Measurements from ENCODE around the gene SCNN1B.

- TF ChIP-seq, protein P1, sequence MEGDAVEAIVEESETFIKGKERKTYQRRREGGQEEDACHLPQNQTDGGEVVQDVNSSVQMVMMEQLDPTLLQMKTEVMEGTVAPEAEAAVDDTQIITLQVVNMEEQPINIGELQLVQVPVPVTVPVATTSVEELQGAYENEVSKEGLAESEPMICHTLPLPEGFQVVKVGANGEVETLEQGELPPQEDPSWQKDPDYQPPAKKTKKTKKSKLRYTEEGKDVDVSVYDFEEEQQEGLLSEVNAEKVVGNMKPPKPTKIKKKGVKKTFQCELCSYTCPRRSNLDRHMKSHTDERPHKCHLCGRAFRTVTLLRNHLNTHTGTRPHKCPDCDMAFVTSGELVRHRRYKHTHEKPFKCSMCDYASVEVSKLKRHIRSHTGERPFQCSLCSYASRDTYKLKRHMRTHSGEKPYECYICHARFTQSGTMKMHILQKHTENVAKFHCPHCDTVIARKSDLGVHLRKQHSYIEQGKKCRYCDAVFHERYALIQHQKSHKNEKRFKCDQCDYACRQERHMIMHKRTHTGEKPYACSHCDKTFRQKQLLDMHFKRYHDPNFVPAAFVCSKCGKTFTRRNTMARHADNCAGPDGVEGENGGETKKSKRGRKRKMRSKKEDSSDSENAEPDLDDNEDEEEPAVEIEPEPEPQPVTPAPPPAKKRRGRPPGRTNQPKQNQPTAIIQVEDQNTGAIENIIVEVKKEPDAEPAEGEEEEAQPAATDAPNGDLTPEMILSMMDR (IDR thresholded peaks at IDR 0.05): no peak
- no peak for TF ChIP-seq POLR2A (IDR thresholded peaks at IDR 0.05)
These were observed 37.7 kb downstream of the SCNN1B start for GRCh38 chr16:23339787-23340186.
